ENCODE data around the gene SIDT1.

Gene SIDT1

GRCh38 chr3:113654851-113655250 lies 122.5 kb downstream of the SIDT1 start:
- Histone ChIP-seq H3K4me3 (ENCODE audit: low read depth, low read length) (no peak overlapping the region), H3K27me3 (replicated peaks) (no peaks in the 10 kb centered on the region), H3K36me3 (replicated peaks) (peaks cover 4% of the 10 kb centered on the region), H3K27ac (no peak overlapping the region)
- DNase-seq = no peak
- TF ChIP-seq CTCF (IDR thresholded peaks at IDR 0.05; ENCODE audit: low read depth, low read length, missing control alignments) = no peak
- in situ Hi-C loops (cut with HindIII; ENCODE audit: low pct_ligation_motif_present, low sequenced_read_pairs) = no loop called here

- no peak for TF ChIP-seq CTCF (IDR thresholded peaks at IDR 0.05; ENCODE audit: low read depth, low read length, missing control alignments)
- H3K4me3 ChIP-seq (ENCODE audit: low read depth, low read length) = no peak overlapping the region
- DNase-seq = no peak
- no peaks in the 10 kb centered on the region for H3K27me3 ChIP-seq (replicated peaks)
- H3K27ac ChIP-seq = no peak overlapping the region
- in situ Hi-C loops (cut with HindIII; ENCODE audit: low pct_ligation_motif_present, low sequenced_read_pairs) = no loop called here
- peaks cover 13% of the 10 kb centered on the region for H3K36me3 ChIP-seq (replicated peaks)
Observed at GRCh38 chr3:113658107-113658506, 125.8 kb downstream of the SIDT1 start.

- no peak for DNase-seq
- no peaks in the 10 kb centered on the region for H3K27me3 ChIP-seq (replicated peaks)
- in situ Hi-C loops (cut with HindIII; ENCODE audit: low pct_ligation_motif_present, low sequenced_read_pairs) = no loop called here
- no peak overlapping the region for H3K27ac ChIP-seq
- no peak for TF ChIP-seq CTCF (IDR thresholded peaks at IDR 0.05; ENCODE audit: low read depth, low read length, missing control alignments)
- peaks cover 13% of the 10 kb centered on the region for H3K36me3 ChIP-seq (replicated peaks)
- H3K4me3 ChIP-seq (ENCODE audit: low read depth, low read length) = no peak overlapping the region
Observed at GRCh38 chr3:113659101-113659541, 126.8 kb downstream of the SIDT1 start.

GRCh38 chr3:113659996-113660395 lies 127.6 kb downstream of the SIDT1 start:
- Histone ChIP-seq H3K4me3 (ENCODE audit: low read depth, low read length) (no peak overlapping the region), H3K27ac (no peak overlapping the region), H3K27me3 (replicated peaks) (no peaks in the 10 kb centered on the region), H3K36me3 (replicated peaks) (peaks cover 13% of the 10 kb centered on the region)
- DNase-seq = no peak
- in situ Hi-C loops (cut with HindIII; ENCODE audit: low pct_ligation_motif_present, low sequenced_read_pairs) = no loop called here
- TF ChIP-seq CTCF (IDR thresholded peaks at IDR 0.05; ENCODE audit: low read depth, low read length, missing control alignments) = no peak

- H3K27ac ChIP-seq = no peak overlapping the region
- no peaks in the 10 kb centered on the region for H3K27me3 ChIP-seq (replicated peaks)
- in situ Hi-C loops (cut with HindIII; ENCODE audit: low pct_ligation_motif_present, low sequenced_read_pairs) = no loop called here
- no peak overlapping the region for H3K4me3 ChIP-seq (ENCODE audit: low read depth, low read length)
- no peak for TF ChIP-seq CTCF (IDR thresholded peaks at IDR 0.05; ENCODE audit: low read depth, low read length, missing control alignments)
- DNase-seq = no peak
- peaks cover 13% of the 10 kb centered on the region for H3K36me3 ChIP-seq (replicated peaks)
Observed at GRCh38 chr3:113660458-113660857, 128.1 kb downstream of the SIDT1 start.

- TF ChIP-seq CTCF (IDR thresholded peaks at IDR 0.05; ENCODE audit: low read depth, low read length, missing control alignments) = no peak
- in situ Hi-C loops (cut with HindIII; ENCODE audit: low pct_ligation_motif_present, low sequenced_read_pairs) = no loop called here
- Histone ChIP-seq H3K27ac (no peak overlapping the region), H3K4me3 (ENCODE audit: low read depth, low read length) (no peak overlapping the region), H3K27me3 (replicated peaks) (no peaks in the 10 kb centered on the region), H3K36me3 (replicated peaks) (peaks cover 13% of the 10 kb centered on the region)
- DNase-seq = no peak
Observed at GRCh38 chr3:113660896-113661295, 128.5 kb downstream of the SIDT1 start.

Data from brain microvascular endothelial cell (primary cell).